KMS-11 (cell line): ENCODE measurements around the gene EYA3.

Experiments used
- H2AFZ ChIP-seq: fragments of 200-600 bp; sonication (generic); 2 replicates; pipeline ENCODE4 v1.6.1; 2016; ENCODE audit warnings: antibody characterized with exemption, mixed run types, low read depth
- H3K27ac ChIP-seq: fragments of 200-600 bp; sonication (generic); 2 replicates; pipeline ENCODE4 v1.6.1; 2016; ENCODE audit warnings: mild to moderate bottlenecking, mixed run types
- H3K27me3 ChIP-seq: fragments of 200-600 bp; sonication (generic); 2 replicates; pipeline ENCODE4 v1.6.1; 2017; ENCODE audit warnings: mild to moderate bottlenecking, low read depth, mixed run types, moderate library complexity; ENCODE audit not compliant: insufficient read depth
- H3K36me3 ChIP-seq: fragments of 200-600 bp; sonication (generic); 2 replicates; pipeline ENCODE4 v1.6.1; 2017; ENCODE audit warnings: mild to moderate bottlenecking, mixed run types; ENCODE audit not compliant: insufficient read depth
- H3K4me1 ChIP-seq: fragments of 200-600 bp; sonication (generic); 2 replicates; pipeline ENCODE4 v1.6.1; 2016; ENCODE audit warnings: mild to moderate bottlenecking, low read depth, mixed run types; ENCODE audit not compliant: poor library complexity, severe bottlenecking
- H3K4me2 ChIP-seq: fragments of 200-600 bp; sonication (generic); 2 replicates; pipeline ENCODE4 v1.7.0; 2016; ENCODE audit warnings: mild to moderate bottlenecking, mixed run types
- H3K4me3 ChIP-seq: fragments of 200-600 bp; sonication (generic); IDR thresholded peaks from 2 replicates; pipeline ENCODE4 v1.6.1; 2017; ENCODE audit warnings: low read depth, low read length, mixed read lengths; ENCODE audit not compliant: insufficient read depth
- H3K79me2 ChIP-seq: fragments of 200-600 bp; sonication (generic); 2 replicates; pipeline ENCODE4 v1.6.1; 2016; ENCODE audit warnings: low read depth, mixed run types; ENCODE audit not compliant: insufficient read depth
- H3K9ac ChIP-seq: fragments of 200-600 bp; sonication (generic); 2 replicates; pipeline ENCODE4 v1.6.1; 2016; ENCODE audit warnings: mild to moderate bottlenecking, mixed run types
- H4K20me1 ChIP-seq: fragments of 200-600 bp; sonication (generic); 2 replicates; pipeline ENCODE4 v1.6.1; 2016; ENCODE audit warnings: mild to moderate bottlenecking, mixed run types; ENCODE audit not compliant: insufficient read depth
- CTCF ChIP-seq: fragments of 200-600 bp; sonication (generic); conservative IDR thresholded peaks from 2 replicates; pipeline ENCODE4 v1.6.1; 2017; ENCODE audit warnings: low read depth, mild to moderate bottlenecking, antibody characterized with exemption, low read length, moderate library complexity, mixed read lengths

EYA3 gene

GRCh38 chr1:27970401-27970800 is 118.0 kb downstream of the EYA3 start:
- H3K9ac ChIP-seq = no peak overlapping the region
- no peak overlapping the region for H2AFZ ChIP-seq
- no peaks in the 10 kb centered on the region for H3K36me3 ChIP-seq
- H3K4me2 ChIP-seq = no peak overlapping the region
- no peak overlapping the region for H3K4me3 ChIP-seq
- no peak overlapping the region for H3K27ac ChIP-seq
- no peaks in the 10 kb centered on the region for H3K79me2 ChIP-seq
- no peaks in the 10 kb centered on the region for H4K20me1 ChIP-seq
- no peak for TF ChIP-seq CTCF
- no peaks in the 10 kb centered on the region for H3K27me3 ChIP-seq
- no peaks in the 10 kb centered on the region for H3K4me1 ChIP-seq

GRCh38 chr1:27968692-27969091 is 119.7 kb downstream of the EYA3 start:
- Histone ChIP-seq H3K27ac (no peak overlapping the region), H3K36me3 (no peaks in the 10 kb centered on the region), H3K4me3 (no peak overlapping the region), H2AFZ (no peak overlapping the region), H3K27me3 (no peaks in the 10 kb centered on the region), H3K9ac (no peak overlapping the region), H3K79me2 (no peaks in the 10 kb centered on the region), H3K4me2 (no peak overlapping the region), H3K4me1 (no peaks in the 10 kb centered on the region), H4K20me1 (no peaks in the 10 kb centered on the region)
- TF ChIP-seq CTCF = no peak

GRCh38 chr1:27967884-27968466 is 120.4 kb downstream of the EYA3 start:
- no peak overlapping the region for H2AFZ ChIP-seq
- no peaks in the 10 kb centered on the region for H3K79me2 ChIP-seq
- H3K9ac ChIP-seq = no peak overlapping the region
- H3K36me3 ChIP-seq = no peaks in the 10 kb centered on the region
- no peaks in the 10 kb centered on the region for H4K20me1 ChIP-seq
- H3K4me1 ChIP-seq = no peaks in the 10 kb centered on the region
- TF ChIP-seq CTCF = no peak
- no peak overlapping the region for H3K4me3 ChIP-seq
- no peaks in the 10 kb centered on the region for H3K27me3 ChIP-seq
- no peak overlapping the region for H3K27ac ChIP-seq
- H3K4me2 ChIP-seq = no peak overlapping the region

GRCh38 chr1:27967106-27967883 is 121.1 kb downstream of the EYA3 start:
- TF ChIP-seq CTCF = no peak
- no peak overlapping the region for H3K9ac ChIP-seq
- H3K4me1 ChIP-seq = no peaks in the 10 kb centered on the region
- no peak overlapping the region for H2AFZ ChIP-seq
- no peak overlapping the region for H3K4me2 ChIP-seq
- no peaks in the 10 kb centered on the region for H3K79me2 ChIP-seq
- H4K20me1 ChIP-seq = no peaks in the 10 kb centered on the region
- H3K36me3 ChIP-seq = no peaks in the 10 kb centered on the region
- no peak overlapping the region for H3K27ac ChIP-seq
- no peaks in the 10 kb centered on the region for H3K27me3 ChIP-seq
- H3K4me3 ChIP-seq = no peak overlapping the region
